Suprapubic skin (tissue), 4 donors: ENCODE measurements around the gene MIPEP.

Experiments
- CTCF ChIP-seq, 2 donors: fragments of 200-600 bp in 1 of 2; fragments of 450-650 bp in 1 of 2; sonication (generic) in 1 of 2; IDR thresholded peaks; one replicate each; pipeline ENCODE4 v1.5.1; 2016 to 2019; ENCODE audit warnings: antibody characterized with exemption in 2 of 2, mild to moderate bottlenecking in 1 of 2, moderate library complexity in 1 of 2
- EP300 ChIP-seq: sonication (generic); formaldehyde crosslinking; IDR thresholded peaks from one replicate; pipeline ENCODE4 v1.6.1; 2017; ENCODE audit warnings: antibody characterized with exemption
- POLR2A ChIP-seq, 2 donors: fragments of 450-650 bp; IDR thresholded peaks; one replicate each; pipeline ENCODE4 v1.6.1; 2017; ENCODE audit warnings: antibody characterized with exemption in 2 of 2, mild to moderate bottlenecking in 2 of 2, moderate library complexity in 2 of 2
- POLR2AphosphoS5 ChIP-seq, 3 donors: sonication (generic); formaldehyde crosslinking; IDR thresholded peaks; one replicate each; pipeline ENCODE4 v1.6.1; 2017; ENCODE audit warnings: antibody characterized with exemption in 3 of 3

- TF ChIP-seq CTCF (IDR thresholded peaks at IDR 0.05) (peak; percentile 38 to 54), POLR2A (IDR thresholded peaks at IDR 0.05) (no peak), POLR2AphosphoS5 (IDR thresholded peaks at IDR 0.05) (no peak), EP300 (no peak)
Measured at GRCh38 chr13:23921451-23921888, 32.3 kb upstream of the MIPEP start.
